Activated gamma-delta T cell treated with anti-CD3 and anti-CD28 coated beads, Interleukin-2, amount 50 U/mL, for 16 hours (primary cell): ENCODE data around the gene TMEM106A.
"Not testable (repeated sequence)": the region's sequence is repeated elsewhere in the genome, so short reads cannot be mapped to it uniquely, and the experiment has no call there.

Source experiments
- DNase-seq: peaks from one replicate; pipeline ENCODE4 v3.0.0-alpha.2; 2020; ENCODE audit warnings: low read depth

Gene TMEM106A, protein sequence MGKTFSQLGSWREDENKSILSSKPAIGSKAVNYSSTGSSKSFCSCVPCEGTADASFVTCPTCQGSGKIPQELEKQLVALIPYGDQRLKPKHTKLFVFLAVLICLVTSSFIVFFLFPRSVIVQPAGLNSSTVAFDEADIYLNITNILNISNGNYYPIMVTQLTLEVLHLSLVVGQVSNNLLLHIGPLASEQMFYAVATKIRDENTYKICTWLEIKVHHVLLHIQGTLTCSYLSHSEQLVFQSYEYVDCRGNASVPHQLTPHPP

DNA sequence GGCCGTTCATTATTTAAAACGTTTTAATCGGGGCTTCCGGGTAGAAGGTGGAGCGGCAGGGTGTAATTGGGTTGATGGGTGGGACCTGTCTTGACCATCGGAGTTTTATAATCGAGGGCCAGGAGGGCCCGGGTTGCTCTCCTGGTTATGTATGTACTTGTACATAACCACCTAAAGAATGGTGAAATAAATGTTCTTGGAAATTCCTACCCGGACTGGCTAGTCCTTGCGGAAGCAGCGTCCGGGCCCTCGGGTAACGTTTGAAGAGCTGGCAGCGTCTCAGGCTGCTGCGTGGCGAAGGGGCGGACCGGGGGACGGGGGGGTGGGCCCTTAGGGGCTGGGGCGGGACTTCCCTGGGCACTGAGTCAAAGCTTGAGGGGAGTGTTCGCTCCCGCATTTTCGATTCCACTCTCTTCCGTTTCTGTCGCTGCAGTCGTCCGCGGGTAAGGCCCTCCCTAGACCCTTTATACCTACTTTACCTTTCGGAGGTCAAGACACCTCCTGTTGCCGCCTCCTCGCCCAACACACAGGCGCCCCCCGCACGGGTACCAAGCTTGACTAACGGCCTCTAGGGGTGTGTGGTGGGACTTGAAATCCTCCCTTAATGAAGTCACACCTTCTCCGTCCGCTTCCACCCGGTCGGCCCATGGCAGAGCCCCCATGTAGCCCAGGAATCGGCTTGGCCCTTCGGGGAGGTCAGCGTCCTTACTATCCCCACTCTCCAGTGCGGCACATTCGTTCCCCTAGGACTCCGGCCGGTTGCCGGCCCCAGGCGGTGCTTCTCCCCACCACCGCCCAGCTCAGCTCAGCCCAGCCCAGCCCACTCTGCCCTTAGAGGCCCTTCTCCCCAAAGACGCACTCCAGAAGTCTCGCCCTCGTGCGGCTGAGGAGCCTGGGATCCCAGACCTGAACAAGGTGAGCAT is at the start of gene TMEM106A:
Gene TMEM106A, plus strand, starts transcription at position 396 of the 923 bp plus-strand sequence. CDS start 1,167 bp downstream, outside the sequence.
- DNase-seq, result peak; percentile 59

DNA sequence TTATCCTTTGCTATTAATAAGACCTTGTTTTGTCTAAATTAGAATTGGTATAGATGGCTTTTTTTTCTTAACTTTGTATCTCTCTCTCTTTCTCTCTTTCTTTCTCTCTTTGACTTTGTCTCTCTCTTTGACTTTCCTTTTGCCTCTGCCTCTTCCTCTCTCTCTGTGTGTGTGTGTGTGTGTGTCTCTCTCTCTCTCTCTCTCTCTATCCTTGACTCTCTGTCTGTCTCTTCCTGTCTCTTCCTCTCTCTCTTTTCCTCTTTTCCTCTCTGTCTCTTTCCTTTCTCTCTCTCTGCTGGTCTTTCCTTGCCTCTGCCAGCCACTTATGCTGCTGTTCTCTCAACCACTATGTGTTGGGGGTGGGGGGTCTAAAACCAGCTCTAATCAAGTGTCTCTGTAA is 45.7 kb upstream of the TMEM106A start:
- not testable (repeated sequence) for DNase-seq

DNA sequence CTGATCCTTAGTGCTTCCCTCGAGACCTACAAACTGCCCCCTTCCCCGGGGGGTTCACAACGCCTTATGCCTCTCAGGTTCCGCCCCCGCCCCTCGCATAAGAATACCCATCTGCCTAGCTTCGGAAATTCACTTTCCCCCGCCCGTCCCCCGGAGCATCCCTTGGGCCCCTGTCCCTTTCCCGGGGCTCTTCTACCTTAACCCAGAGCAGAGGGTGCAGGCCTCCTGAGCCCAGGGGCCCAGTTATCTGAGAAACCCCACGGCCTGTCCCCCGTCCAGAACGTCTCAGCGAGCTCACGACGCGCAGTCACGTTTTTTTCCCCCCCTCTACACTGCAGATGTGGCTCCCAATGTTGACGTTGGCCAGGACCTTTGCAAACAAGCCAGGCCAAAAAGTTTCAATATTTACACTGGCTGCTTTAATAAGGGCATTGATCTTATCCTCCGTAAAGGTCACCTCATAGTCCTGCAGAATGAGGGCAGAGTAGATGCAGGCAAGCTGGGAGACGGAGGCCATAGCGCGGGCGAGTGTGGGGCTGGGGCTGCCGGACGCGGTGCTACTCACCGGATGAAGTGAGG is 42.0 kb upstream of the TMEM106A start:
- no peak for DNase-seq

DNA sequence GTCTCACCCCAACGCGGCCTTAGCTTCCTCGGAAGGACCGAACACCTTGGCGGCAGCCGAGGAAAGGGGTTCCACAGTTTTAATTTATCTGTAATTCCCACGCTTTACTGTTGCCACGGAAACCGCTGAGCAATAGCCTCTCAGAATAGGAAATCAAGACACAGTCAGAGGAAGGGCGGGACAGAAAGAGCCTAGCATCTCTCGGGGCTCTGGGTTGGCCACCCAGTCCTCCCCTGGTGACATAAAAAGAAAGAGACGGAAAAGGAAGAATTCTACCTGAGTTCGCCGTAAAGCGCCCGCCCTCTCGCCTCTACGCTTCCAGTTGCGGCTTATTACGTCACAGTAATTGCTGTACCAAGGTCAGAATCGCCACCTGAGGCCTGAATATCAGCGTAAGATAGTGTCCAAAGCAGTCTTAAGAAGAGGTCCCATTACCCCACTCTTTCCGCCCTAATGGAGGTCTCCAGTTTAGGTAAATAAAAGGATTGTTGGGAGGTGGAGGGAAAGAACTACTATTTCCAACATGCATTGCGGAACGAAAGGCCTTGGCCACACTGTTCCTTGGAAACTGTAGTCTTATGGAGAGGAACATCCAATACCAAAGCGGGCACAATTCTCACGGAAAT is 41.4 kb upstream of the TMEM106A start:
- peak; percentile 78 for DNase-seq

DNA sequence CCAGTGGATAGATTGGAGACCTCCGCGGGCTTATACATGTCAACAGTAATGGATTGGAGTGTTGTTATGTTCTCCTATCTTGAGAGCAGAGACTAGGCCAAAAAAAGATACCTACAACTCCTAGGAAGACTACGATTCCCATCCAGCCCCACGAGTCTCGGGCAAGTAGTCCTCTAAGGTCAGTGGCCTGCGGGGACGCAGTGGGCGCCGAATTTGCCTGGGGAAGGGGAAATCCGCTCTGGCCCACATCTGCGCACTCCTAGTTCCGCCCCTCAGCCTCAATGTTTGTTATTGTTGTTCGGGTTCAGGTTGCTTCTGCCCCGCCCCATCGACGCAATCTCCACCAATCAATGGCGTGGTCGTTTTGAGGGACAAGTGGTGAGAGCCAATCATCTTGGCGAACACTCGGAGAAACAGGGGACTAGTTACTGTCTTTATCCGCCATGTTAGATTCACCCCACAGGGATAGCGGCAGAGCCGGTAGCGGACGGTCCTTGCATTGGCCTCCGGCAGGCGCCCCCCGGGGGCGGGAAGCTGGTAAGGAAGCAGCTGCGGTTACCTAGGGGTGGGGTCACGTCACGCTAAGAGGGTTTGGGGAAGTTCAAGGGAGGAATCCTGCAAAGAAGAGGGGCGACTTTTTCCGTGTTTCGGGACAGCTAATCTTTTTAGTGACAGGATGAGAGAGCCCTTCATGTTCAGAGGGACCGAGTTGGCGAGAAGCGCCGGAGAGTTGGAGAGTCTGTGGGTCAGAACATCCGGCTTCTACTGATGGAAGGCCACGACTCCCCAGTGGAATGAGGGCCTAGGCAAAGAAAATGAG is 40.7 kb upstream of the TMEM106A start, which contains the start of gene NBR1:
Gene NBR1, plus strand, starts transcription at position 449 of the 820 bp plus-strand sequence. CDS start 4,586 bp downstream, outside the sequence.
- peak; percentile 90 for DNase-seq

DNA sequence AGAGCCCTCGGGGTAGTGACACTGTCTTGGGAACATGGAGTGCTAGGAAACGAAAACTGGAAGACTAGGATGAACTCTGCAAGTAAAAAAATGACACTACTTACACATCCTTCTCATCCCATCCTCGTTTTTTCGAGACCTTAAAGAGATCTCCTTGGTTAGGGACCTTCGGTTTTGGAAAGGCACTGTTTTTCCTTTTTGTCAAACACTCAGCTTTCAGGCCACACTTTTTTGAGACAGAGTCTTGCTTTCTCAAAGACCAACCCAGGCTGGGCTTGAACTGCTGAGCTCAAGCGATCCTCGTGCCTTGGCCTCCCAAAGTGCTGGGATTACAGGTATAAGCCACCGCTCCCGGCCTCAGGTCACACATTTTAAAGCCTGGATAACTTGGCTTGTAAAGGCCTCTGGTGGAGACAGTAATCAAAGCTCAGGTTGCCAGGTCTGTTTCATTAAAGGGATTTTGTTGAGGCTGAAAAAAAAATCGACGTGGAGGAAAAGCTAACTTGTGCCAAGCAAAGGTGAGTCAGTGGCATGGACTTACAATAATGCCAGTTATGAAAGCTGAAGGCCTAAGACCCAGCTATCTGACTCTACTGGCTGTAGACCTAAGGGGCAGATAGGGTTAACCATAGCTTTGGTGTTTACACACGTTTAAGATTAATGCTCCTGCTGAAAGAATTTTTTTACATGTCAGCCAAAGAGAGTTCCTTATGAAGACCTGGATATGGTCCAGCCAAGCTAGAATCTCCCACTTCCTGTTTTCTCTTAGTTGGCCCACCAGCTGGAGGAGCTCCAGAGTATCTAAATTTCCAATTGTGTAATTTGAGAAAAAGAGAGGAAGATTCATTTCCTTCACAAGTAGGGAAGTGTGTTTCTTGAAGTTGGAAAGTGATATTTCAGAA is 39.8 kb upstream of the TMEM106A start:
- no peak for DNase-seq

DNA sequence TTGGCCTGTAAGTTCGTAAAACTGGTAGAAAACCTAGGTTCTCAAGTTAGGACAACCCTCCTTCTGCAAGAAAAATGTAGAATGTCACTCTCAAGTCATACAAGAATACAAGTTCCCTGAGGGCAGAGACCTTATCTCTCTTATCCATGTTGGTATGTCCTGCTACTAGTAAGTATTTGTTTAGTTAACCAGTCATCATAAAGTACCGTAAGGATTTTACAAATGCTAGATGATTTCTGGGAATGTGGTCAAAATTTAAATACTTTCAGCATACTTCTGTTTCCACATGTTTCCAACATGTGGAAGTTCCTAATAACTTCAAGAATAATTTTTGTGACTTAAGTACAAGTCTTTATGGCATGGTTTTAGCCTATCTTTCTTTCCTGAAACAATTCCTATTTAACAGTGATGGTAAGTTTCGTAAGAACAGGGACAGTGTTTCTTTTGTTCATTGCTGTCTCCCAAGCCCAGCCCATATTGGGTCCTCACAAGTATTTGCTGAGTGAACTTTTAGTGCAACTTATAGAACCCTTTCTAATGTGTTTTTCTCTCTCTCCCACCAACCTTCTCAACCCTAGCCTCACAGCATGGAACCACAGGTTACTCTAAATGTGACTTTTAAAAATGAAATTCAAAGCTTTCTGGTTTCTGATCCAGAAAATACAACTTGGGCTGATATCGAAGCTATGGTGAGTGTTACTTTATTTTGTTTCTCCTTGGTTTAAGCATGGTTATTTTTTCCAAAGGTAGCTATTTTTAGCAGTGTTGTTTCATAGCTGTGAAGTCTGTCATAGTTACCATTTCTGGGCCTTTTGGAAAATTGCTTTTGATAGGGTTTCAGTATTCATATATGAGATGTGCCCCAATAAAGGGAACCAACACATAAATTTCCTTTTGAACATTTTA is 36.2 kb upstream of the TMEM106A start:
- DNase-seq, result no peak

DNA sequence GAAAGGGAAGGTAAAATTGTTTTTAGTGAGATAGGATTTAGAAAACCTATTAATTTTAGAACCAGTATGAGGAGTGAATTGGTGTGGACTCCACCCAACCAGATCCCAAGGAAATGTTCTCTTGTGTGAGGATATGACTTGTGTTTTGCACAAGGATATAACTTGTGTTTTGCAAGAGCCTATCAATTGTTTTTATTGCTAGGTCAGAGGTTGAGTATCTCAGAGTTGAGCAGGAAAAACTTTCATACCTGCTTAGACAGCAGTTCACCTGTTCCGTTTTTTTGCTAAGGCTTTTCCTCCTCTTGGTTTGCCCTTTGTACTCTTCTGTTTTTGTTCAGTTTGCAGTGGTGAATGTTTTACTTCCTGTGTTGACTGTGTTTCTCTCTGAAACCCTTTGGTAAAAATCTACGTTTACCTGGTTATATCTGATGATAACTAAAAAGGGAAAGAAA is 35.5 kb upstream of the TMEM106A start:
- DNase-seq, result no peak

DNA sequence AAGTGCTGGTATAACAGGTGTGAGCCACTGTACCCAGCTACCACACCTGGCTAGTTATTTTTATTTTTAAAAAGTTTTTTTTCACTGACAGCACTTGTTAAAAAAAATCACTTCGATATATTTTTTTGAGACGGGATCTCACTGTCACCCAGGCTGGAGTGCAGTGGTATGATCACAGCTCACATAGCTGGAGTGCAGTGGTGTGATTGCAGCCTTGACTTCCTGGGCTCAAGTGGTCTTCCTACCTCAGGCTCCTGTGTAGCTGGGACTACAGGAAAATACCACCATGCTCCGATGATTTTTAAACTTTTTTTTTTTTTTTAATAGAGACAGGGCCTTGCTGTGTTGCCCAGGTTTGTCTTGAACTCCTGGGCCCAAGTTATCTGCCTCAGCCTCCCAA is 27.8 kb upstream of the TMEM106A start:
- no peak for DNase-seq

DNA sequence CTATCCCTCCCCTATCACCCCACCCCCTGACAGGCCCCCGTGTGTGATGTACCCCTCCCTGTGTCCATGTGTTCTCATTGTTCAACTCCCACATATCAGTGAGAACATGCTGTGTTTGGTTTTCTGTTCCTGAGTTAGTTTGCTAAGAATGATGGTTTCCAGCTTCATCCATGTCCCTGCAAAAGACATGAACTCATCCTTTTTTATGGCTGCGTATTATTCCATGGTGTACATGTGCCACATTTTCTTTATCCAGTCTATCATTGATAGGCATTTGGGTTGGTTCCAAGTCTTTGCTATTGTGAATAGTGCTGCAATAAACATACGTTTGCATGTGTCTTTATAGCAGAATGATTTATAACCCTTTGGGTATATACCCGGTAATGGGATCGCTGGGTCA is 25.0 kb upstream of the TMEM106A start:
- DNase-seq, result not testable (repeated sequence)

DNA sequence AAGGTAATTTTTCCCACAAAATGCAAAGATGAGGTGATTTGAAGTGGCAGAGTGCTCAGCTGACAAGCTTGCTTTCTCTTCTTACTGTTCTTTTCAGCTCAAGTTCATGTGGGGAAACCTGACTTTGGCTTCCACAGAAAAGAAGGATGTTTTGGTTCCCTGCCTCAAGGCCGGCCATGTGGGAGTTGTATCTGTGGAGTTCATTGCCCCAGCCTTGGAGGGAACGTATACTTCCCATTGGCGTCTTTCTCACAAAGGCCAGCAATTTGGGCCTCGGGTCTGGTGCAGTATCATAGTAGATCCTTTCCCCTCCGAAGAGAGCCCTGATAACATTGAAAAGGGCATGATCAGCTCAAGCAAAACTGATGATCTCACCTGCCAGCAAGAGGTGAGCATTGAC is 18.4 kb upstream of the TMEM106A start:
- DNase-seq, result no peak

DNA sequence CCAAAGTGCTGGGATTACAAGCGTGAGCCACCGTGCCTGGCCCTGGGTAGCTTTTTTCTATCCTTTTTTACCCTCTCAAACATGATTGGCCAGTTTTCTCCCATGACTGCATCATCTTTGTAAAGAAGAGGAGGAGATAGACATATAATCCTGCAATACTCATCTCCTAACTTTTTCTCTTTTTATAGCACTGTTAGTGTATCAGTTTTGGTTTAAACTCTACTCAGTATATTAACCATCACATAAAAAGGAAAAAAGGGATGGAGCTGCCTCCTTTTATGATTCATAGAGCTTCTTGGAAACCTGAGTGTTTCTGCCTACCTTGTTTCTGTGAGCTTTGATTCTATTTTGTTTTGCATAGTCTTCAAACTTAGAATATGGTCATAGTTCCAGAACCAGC is 12.0 kb upstream of the TMEM106A start:
- no peak for DNase-seq

DNA sequence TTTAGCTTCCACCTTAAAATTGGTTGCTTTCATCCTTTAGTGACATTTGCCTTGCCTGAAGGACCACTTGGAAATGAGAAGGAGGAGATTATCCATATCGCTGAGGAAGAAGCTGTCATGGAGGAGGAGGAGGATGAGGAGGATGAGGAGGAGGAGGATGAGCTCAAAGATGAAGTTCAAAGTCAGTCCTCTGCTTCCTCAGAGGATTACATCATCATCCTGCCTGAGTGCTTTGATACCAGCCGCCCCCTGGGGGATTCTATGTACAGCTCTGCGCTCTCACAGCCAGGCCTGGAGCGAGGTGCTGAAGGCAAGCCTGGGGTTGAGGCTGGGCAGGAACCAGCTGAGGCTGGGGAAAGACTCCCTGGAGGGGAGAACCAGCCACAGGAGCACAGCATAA is 11.5 kb upstream of the TMEM106A start:
- no peak for DNase-seq

DNA sequence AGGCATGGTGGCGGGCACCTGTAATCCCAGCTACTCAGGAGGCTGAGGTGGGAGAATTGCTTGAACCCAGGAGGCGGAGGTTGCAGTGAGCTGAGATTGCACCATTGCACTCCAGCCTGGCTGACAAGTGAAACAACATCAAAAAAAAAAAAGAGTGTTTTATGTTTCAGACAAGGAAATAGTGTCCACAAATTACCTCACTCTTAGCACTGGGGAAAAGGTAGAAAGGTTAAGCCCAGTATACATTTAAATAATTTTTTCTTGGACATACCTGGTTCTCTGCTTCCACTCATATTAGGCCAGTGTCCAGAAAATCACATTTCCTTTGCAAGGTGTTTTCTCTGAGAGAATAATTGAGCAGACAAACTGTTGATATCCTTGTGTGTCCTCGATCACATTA is 8.7 kb upstream of the TMEM106A start:
- not testable (repeated sequence) for DNase-seq

DNA sequence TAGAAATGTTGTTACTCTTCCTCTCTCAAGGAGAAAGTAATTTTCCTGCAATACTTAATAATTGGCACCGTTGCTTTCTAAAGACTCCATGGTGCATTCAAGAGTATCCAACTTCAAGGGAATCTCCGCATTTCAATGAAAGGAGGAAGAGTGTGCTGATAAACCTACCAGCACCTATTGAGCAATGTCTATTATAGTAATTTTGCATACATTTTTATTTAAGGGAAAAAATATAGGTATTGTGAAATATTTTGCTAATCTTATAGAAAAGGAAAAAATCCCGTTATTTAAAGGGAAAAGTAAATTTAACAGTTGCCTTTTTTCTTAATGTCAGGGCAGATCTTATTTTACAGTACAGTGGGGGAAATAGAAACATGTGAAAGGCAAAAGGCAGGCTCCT is 1.1 kb upstream of the TMEM106A start:
- no peak for DNase-seq

DNA sequence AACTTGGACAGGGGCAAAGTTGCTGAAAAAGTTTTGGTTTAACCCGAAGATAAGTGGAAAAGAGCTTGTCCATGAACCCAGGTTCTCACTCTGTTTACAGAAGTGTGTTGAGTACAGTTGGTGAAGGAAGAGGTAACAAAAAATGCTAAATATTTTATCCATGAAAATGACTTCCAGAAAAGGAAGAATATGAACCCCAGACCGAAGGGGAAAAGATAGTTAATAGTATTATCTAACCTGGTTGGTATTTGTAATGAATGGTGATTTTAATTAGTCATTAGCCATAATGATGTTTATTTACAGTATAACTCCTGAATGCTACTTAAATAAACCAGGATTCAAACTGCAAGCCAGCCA is 574 bp upstream of the TMEM106A start:
- DNase-seq, result no peak

DNA sequence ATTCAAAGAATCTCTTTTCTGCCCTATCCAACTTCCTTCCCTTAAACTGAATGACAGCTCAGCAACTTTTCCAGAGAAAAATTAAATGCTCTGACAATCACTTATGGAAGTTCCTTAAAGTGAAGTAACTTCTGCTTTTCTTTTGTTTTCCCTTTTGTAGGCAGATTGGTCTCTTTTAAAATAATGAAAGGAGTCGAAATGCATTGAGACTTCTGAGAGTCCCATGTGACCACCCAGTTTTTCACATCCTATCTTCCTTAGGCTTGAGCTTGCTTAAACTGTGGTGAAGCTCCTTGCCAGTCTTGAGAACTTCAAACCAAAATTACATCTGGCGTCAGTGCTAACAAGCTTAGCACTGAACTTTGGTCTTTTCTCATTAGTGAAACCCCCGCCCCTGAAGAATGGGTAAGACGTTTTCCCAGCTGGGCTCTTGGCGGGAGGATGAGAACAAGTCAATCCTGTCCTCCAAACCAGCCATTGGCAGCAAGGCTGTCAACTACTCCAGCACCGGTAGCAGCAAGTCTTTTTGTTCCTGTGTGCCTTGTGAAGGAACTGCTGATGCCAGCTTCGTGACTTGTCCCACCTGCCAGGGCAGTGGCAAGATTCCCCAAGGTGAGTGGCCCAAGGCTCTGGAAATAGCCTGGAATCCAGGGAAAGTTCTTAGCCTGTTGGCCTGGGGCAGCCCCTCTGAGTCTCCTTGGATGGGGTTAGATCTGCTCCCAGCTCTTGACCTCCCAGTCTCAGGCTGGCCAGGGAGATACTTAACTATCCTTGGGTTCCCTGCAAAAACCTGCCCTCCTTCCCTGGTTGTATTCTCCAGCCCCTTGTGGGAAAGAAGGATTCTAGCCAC is 1.2 kb downstream of the TMEM106A start:
- DNase-seq, result no peak

DNA sequence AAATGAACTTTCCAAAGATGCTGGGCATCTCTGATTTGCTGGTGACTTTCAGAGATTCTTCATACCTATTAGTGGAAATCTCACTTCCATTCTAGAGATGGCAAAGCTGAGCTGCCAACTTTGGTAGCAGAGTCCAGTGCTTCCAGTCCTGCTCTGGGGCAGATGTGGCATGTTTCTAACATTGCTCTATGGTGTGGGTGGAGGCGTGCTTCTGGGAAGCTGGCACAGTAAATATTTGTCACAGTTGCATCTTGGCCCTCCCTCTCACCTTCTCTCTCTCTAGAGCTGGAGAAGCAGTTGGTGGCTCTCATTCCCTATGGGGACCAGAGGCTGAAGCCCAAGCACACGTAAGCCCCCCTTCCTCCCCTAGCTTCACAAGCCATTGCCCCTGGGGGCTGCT is 1.9 kb downstream of the TMEM106A start:
- DNase-seq, result no peak
